ENCODE measurements around the gene POP5. TPM values are rescaled to one million over a fixed set of nuclear protein-coding genes. Genes with fewer than 3 reads are reported as not detected.

POP5 gene
- total RNA-seq, result 48.3 TPM
- long read RNA-seq, transcript POP5-202 (5 exons, 801 nt), result major isoform, 32 of 53 reads
- long read RNA-seq, transcript POP5-208 (4 exons, 821 nt), result minor isoform, 13 of 53 reads
- long read RNA-seq, partial matches to known transcripts, result 0 of 53 reads
- long read RNA-seq, other reads (novel, unspliced or antisense), result 5 of 53 reads

GRCh38 chr12:120580787-120581723 is at the start of gene POP5:
POP5 (minus strand) TSS chr12:120581402; CDS start chr12:120581362, 40 bp downstream.
- intact Hi-C loops (cut with micrococcal nuclease), result no loop called here
- peaks cover 41% of the 10 kb centered on the region for H3K36me3 ChIP-seq
- H3K4me1 ChIP-seq, result peaks cover 50% of the 10 kb centered on the region
- H3K27me3 ChIP-seq (ENCODE audit: low read depth), result no peaks in the 10 kb centered on the region
- TF ChIP-seq, protein P1, sequence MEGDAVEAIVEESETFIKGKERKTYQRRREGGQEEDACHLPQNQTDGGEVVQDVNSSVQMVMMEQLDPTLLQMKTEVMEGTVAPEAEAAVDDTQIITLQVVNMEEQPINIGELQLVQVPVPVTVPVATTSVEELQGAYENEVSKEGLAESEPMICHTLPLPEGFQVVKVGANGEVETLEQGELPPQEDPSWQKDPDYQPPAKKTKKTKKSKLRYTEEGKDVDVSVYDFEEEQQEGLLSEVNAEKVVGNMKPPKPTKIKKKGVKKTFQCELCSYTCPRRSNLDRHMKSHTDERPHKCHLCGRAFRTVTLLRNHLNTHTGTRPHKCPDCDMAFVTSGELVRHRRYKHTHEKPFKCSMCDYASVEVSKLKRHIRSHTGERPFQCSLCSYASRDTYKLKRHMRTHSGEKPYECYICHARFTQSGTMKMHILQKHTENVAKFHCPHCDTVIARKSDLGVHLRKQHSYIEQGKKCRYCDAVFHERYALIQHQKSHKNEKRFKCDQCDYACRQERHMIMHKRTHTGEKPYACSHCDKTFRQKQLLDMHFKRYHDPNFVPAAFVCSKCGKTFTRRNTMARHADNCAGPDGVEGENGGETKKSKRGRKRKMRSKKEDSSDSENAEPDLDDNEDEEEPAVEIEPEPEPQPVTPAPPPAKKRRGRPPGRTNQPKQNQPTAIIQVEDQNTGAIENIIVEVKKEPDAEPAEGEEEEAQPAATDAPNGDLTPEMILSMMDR (IDR thresholded peaks at IDR 0.05; ENCODE audit: borderline replicate concordance), result no peak
- DNase-seq, result peak; percentile 96
- H3K9me3 ChIP-seq (replicated peaks), result no peaks in the 10 kb centered on the region
- peak within 1 kb of the TSS; percentile 85 for H3K27ac ChIP-seq (replicated peaks)
- H3K4me3 ChIP-seq, result peak within 1 kb of the TSS; percentile 87

DNA sequence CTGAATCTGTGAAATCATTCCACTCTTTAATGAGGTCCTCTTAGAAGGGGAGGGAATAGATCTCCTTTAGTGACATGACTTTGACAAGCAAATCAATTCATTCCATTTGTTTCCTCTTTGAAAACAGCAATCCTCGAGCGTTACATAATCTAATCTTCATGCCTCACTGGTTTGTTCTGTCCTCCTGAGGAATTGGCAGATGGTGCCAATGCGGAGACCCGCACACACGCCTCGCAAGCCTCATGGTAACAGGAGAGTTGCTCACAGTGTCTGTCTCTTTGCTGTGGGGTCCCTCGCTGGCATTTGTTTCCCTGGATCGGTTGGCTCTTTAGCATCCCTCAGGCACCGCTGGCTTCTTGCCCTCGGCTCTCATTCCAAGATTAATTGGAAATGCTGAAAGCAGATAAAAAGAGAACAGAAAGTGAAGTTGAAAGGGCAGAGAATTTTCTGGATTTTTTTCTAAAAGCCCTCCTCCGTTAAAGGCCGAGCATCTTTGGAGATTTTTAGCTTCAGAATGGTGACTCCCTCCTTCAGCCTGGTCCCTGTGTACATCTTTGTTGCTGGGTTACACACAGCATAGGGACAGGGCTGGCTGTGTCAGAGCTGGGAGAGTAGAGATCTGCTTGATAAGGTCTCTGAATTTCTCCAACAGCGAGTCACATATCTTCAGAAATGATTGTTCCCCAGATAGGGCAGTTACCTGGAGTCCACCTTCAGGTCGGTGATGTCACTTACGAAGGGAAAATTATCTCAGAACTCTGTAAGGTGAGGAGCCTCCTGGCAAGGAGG is 49.1 kb upstream of the POP5 start:
- no peaks in the 10 kb centered on the region for H3K4me1 ChIP-seq
- intact Hi-C loops (cut with micrococcal nuclease), result no loop called here
- H3K27ac ChIP-seq (replicated peaks), result no peak overlapping the region
- no peaks in the 10 kb centered on the region for H3K9me3 ChIP-seq (replicated peaks)
- DNase-seq, result no peak
- no peaks in the 10 kb centered on the region for H3K36me3 ChIP-seq
- H3K4me3 ChIP-seq, result no peak overlapping the region
- H3K27me3 ChIP-seq (ENCODE audit: low read depth), result peaks cover 15% of the 10 kb centered on the region
- TF ChIP-seq, protein P1 (IDR thresholded peaks at IDR 0.05; ENCODE audit: borderline replicate concordance), result no peak

DNA sequence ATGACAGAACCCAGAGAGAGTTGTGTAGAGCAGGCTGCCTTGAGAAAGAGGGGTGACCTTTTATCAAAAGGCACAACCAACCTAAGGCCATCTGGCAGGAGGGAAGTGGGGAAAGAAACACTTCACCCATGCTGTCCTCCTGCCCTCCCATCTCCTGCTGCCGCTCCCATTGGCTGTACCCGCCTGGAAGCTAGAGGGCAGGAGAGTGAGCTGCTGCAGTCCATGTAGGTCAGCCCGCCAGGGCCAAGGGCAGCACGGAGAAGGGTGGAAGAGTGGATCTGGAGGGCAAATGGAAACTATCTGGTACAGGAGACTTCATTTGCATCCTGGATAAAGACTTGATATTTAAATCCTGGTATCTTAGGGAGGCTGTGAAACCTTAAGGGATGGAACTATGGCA is 47.7 kb upstream of the POP5 start:
- DNase-seq, result no peak
- TF ChIP-seq, protein P1 (IDR thresholded peaks at IDR 0.05; ENCODE audit: borderline replicate concordance), result peak; percentile 54
- Histone ChIP-seq H3K36me3 (no peaks in the 10 kb centered on the region), H3K27ac (replicated peaks) (peak overlapping the region; percentile 27), H3K4me3 (no peak overlapping the region), H3K27me3 (ENCODE audit: low read depth) (peaks cover 15% of the 10 kb centered on the region), H3K9me3 (replicated peaks) (no peaks in the 10 kb centered on the region), H3K4me1 (no peaks in the 10 kb centered on the region)
- intact Hi-C loops (cut with micrococcal nuclease), result no loop called here

GRCh38 chr12:120625557-120626419 is 44.6 kb upstream of the POP5 start:
- peaks cover 10% of the 10 kb centered on the region for H3K27me3 ChIP-seq (ENCODE audit: low read depth)
- no peaks in the 10 kb centered on the region for H3K9me3 ChIP-seq (replicated peaks)
- intact Hi-C loops (cut with micrococcal nuclease), result no loop called here
- H3K4me3 ChIP-seq, result no peak overlapping the region
- no peaks in the 10 kb centered on the region for H3K4me1 ChIP-seq
- DNase-seq, result no peak
- no peaks in the 10 kb centered on the region for H3K36me3 ChIP-seq
- TF ChIP-seq, protein P1 (IDR thresholded peaks at IDR 0.05; ENCODE audit: borderline replicate concordance), result no peak
- no peak overlapping the region for H3K27ac ChIP-seq (replicated peaks)
